GM12872 (cell line): ENCODE measurements around the gene EPC2.

Experiments used
- TF ChIP-seq, protein P1 (sequence below): IDR thresholded peaks from 3 replicates; pipeline ENCODE4 v1.5.1; 2011; ENCODE audit warnings: low read depth, mild to moderate bottlenecking, low read length, moderate library complexity; ENCODE audit not compliant: insufficient read depth

Gene EPC2

DNA sequence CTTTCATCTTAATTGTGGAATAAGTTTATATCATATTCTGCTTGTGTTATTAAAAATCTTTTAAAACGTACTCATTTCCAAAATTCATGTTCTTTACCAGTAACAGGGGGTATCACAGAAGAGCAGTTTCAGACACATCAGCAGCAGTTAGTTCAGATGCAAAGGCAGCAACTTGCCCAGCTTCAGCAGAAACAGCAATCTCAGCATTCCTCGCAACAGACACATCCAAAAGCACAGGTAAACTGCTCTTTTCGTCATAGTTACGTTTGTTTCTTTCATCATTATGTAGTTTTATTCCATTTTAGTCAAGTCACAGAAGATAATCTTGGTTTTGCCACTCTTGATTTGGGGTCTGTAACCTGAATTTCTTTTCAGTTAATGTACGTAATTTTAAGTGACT, 137.0 kb downstream of the EPC2 start:
- TF ChIP-seq, protein P1, sequence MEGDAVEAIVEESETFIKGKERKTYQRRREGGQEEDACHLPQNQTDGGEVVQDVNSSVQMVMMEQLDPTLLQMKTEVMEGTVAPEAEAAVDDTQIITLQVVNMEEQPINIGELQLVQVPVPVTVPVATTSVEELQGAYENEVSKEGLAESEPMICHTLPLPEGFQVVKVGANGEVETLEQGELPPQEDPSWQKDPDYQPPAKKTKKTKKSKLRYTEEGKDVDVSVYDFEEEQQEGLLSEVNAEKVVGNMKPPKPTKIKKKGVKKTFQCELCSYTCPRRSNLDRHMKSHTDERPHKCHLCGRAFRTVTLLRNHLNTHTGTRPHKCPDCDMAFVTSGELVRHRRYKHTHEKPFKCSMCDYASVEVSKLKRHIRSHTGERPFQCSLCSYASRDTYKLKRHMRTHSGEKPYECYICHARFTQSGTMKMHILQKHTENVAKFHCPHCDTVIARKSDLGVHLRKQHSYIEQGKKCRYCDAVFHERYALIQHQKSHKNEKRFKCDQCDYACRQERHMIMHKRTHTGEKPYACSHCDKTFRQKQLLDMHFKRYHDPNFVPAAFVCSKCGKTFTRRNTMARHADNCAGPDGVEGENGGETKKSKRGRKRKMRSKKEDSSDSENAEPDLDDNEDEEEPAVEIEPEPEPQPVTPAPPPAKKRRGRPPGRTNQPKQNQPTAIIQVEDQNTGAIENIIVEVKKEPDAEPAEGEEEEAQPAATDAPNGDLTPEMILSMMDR: no peak

DNA sequence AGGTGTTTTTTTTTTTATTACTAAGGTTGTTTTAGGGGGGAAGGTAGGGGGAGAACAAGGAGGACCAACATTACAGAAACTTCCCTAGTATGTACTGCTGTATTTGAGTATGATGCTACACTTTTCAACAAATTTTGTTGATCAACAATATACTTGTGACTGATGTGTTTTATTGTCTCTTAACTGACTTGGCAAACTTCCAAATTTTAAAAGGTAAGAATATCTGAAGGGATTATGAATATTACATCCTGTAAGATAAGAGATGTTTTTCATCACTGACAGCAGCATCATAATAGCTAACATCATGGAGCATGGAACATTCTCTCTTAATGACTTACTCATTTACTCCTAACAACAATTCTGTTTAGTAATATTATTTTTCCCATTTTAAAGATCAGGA, 144.5 kb downstream of the EPC2 start:
- TF ChIP-seq, protein P1: no peak

DNA sequence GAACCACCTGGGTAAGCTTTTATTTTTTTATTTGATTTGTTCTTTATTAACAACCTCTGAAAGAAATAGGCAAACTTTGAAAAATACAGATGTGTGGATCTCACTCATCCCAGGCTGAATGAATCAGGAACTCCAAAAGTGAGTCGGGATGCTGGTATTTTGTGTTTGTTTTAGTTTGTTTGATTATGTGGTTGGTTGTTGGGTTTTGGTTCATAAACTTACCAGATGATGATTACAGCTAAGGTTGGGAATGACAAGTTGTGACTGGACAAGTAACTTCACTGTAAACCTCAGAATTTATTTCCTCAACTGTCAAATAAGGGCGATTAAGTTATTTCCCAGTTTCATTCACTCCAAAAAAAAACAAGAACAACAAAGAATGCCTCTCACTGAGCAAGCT, 150.0 kb downstream of the EPC2 start:
- TF ChIP-seq, protein P1: no peak

DNA sequence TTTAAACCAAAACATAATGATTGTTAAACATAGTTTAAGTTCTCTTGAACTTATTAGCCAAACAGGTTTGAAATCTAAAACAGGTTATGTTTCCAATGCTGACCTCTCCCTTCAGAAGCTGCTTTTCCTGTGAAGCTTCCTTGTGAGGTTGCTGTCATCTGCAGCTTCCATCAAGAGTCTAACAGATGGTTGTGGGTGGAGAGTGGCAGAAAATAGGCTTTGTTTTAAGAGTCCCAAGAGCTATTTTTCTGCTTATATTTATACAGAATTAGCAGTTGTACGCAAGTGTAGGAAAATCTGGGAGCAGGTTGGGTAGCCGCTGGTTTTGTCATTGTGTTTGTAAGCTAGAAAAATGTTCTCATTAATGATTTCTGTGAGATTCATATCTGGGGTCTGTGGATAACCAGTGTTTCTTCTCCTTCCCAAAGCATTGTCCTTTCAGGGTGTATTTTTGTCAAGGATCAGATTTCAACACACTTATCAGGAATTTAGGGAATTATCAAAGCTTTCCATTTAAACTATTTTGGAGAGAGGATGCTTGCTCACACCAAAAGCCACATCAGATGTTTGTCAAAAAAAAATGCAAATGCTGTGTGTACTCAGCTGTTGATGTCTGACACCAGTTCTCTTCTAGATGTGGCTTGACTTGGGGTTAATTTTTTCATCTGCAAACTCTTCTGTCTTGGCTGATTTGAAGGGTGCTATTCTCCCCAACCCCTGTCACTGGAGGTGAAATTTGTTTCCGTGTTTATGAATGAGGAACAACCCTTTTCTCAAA, 152.4 kb downstream of the EPC2 start:
- TF ChIP-seq, protein P1: no peak

DNA sequence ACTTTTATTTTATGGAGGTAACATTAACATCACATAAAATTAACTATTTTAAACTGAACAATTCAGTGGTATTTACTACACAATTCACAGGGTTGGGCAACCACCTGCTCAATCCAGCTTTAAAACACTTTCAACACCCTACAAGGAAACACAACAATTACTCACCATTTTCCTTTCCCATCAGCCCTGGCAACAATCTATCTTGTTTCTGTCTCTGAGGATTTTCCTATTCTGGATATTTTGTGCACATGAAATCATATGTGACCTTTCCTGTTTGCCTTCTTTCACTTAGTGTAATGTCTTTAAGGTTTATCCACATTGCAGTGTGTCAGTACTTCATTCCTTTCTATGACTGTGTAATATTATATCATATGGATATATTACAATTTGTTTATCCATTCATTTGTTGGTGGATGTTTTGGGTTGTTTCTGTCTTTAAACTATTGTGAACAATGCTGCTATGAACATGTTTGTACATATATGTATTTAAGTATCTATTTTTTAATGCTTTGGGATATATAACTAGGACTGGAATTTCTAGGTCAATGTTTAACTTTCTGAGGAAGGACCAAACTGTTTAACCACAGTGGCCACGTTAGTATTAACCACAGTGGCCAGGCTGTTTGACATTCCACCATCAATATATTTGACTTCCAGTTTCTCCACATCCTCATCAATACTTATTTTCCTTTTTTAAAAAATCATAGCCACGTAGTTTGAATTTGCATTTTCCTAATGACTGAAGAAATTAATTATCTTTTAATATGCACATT, 158.1 kb downstream of the EPC2 start:
- TF ChIP-seq, protein P1: no peak

DNA sequence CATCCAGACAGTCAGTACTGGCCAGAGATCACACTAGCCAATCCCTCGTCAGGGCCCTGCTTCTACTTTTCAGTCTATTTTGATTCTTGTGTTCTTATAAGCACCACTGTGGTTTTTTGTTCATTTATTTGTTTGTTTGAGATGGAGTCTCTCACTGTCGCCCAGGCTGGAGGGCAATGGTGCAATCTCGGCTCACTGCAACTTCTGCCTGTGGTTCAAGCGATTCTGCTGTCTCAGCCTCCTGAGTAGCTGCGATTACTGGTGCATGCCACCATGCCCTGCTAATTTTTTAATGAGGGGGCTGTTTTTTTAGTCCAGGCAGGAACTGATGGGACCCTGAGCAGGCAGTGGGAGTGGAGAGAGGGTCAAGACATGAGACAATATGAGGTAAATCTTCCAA, 165.5 kb downstream of the EPC2 start:
- TF ChIP-seq, protein P1: no peak

DNA sequence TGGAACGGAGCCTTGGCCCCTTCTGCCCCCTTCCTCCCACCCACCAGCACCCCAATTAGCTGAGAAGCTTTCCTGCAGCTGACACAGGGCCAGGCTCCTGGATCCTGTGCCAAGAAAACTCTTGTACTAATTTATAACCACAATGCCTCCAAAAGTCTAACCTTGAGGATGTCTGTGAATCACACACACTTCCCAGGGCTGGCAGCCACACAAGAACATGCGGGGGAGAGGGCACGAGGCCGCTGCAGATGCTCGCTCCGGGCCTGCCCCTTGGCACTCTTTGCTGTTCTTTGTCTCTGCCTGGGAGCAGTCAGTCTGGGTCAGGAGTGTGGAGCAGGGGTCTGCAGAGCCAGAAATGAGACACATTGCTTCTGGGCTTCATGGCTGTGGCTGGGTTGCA, 167.8 kb downstream of the EPC2 start:
- TF ChIP-seq, protein P1: no peak
